ENCODE results near the gene ALCAM.

ALCAM gene

GRCh38 chr3:105414841-105415240 is 48.1 kb downstream of the ALCAM start:
- no peak for DNase-seq

GRCh38 chr3:105415951-105416350 is 49.2 kb downstream of the ALCAM start:
- intact Hi-C loops (cut with DNase I) = no loop called here
- no peak for DNase-seq

More at GRCh38 chr3:105414841-105415240, 48.1 kb downstream of the ALCAM start:
- intact Hi-C loops (cut with DNase I) = no loop called here

GRCh38 chr3:105417525-105418289 is 51.0 kb downstream of the ALCAM start:
- no peak for DNase-seq
- intact Hi-C loops (cut with DNase I) = no loop called here

- intact Hi-C loops (cut with DNase I) = no loop called here
- DNase-seq = no peak
Observed at GRCh38 chr3:105422645-105423044, 55.9 kb downstream of the ALCAM start.

GRCh38 chr3:105423397-105423796 is 56.7 kb downstream of the ALCAM start:
- intact Hi-C loops (cut with DNase I) = no loop called here

GRCh38 chr3:105424412-105425152 is 57.9 kb downstream of the ALCAM start:
- DNase-seq = no peak
- intact Hi-C loops (cut with DNase I) = no loop called here

More at GRCh38 chr3:105423397-105423796, 56.7 kb downstream of the ALCAM start:
- no peak for DNase-seq

- intact Hi-C loops (cut with DNase I) = no loop called here
- peak in 1 of 42 donors; percentile 14 for DNase-seq
Observed at GRCh38 chr3:105425153-105425502, 58.4 kb downstream of the ALCAM start.

GRCh38 chr3:105427332-105427731 is 60.6 kb downstream of the ALCAM start:
- intact Hi-C loops (cut with DNase I) = no loop called here
- DNase-seq = no peak

GRCh38 chr3:105429034-105429762 is 62.5 kb downstream of the ALCAM start:
- intact Hi-C loops (cut with DNase I) = no loop called here
- no peak for DNase-seq

- no peak for DNase-seq
- intact Hi-C loops (cut with DNase I) = no loop called here
Observed at GRCh38 chr3:105430455-105430854, 63.7 kb downstream of the ALCAM start.

GRCh38 chr3:105431200-105431599 is 64.5 kb downstream of the ALCAM start:
- intact Hi-C loops (cut with DNase I) = no loop called here
- DNase-seq = no peak

- DNase-seq = no peak
Observed at GRCh38 chr3:105435277-105435676, 68.6 kb downstream of the ALCAM start.

GRCh38 chr3:105436687-105437086 is 70.0 kb downstream of the ALCAM start:
- intact Hi-C loops (cut with DNase I) = no loop called here
- no peak for DNase-seq

More at GRCh38 chr3:105435277-105435676, 68.6 kb downstream of the ALCAM start:
- intact Hi-C loops (cut with DNase I) = no loop called here

- DNase-seq = no peak
- intact Hi-C loops (cut with DNase I) = no loop called here
Observed at GRCh38 chr3:105440113-105440512, 73.4 kb downstream of the ALCAM start.

- intact Hi-C loops (cut with DNase I) = no loop called here
- no peak for DNase-seq
Observed at GRCh38 chr3:105444725-105445124, 78.0 kb downstream of the ALCAM start.

- peak; percentile 63 to 94 (median 88) for DNase-seq
- intact Hi-C loops (cut with DNase I) = no loop called here
Observed at GRCh38 chr3:105448338-105448982, 81.8 kb downstream of the ALCAM start.

- no peak for DNase-seq
- intact Hi-C loops (cut with DNase I) = no loop called here
Observed at GRCh38 chr3:105449414-105449813, 82.7 kb downstream of the ALCAM start.

GRCh38 chr3:105456017-105456416 is 89.3 kb downstream of the ALCAM start:
- DNase-seq = peak in 15 of 42 donors; percentile 14 to 64 (median 27)

GRCh38 chr3:105458518-105459215 is 92.0 kb downstream of the ALCAM start:
- DNase-seq = no peak
- intact Hi-C loops (cut with DNase I) = no loop called here

More at GRCh38 chr3:105456017-105456416, 89.3 kb downstream of the ALCAM start:
- intact Hi-C loops (cut with DNase I) = no loop called here

All from head of caudate nucleus (tissue), 42 donors.